ENCODE measurements around the gene PRRG3. TPM values are rescaled to one million over a fixed set of nuclear protein-coding genes. Genes with fewer than 3 reads are reported as not detected.

Gene PRRG3
- total RNA-seq, 1 donor from 2014 or later: 1.9 TPM

GRCh38 chrX:151699746-151700145 is 4.5 kb downstream of the PRRG3 start:
- Histone ChIP-seq H3K4me2 (no peak overlapping the region), H3K9ac (no peak overlapping the region), H3K36me3 (no peaks in the 10 kb centered on the region), H2AFZ (replicated peaks) (no peak overlapping the region), H3K27ac (no peak overlapping the region), H4K20me1 (ENCODE audit: low read depth) (no peaks in the 10 kb centered on the region), H3K4me3 (no peak overlapping the region), H3F3A (ENCODE audit: low read depth) (no peaks in the 10 kb centered on the region), H3K4me1 (no peaks in the 10 kb centered on the region), H3K9me3 (ENCODE audit: low read depth) (no peaks in the 10 kb centered on the region), H3K79me2 (ENCODE audit: low read depth) (no peaks in the 10 kb centered on the region), H3K27me3 (peaks cover 18% of the 10 kb centered on the region)
- TF ChIP-seq CTCF (IDR thresholded peaks at IDR 0.05) (no peak), EZH2 (IDR thresholded peaks at IDR 0.05) (no peak), EZH2phosphoT487 (IDR thresholded peaks at IDR 0.05) (no peak)
- DNase-seq (ENCODE audit: low spot score): no peak
- Mint-ChIP-seq H3K9me3 (peaks cover 16% of the 10 kb centered on the region), H3K4me1 (peaks cover 9% of the 10 kb centered on the region), H3K27me3 (ENCODE audit: insufficient read depth, low read depth) (peaks cover 10% of the 10 kb centered on the region), H3K36me3 (no peaks in the 10 kb centered on the region), H3K4me3 (no peak overlapping the region), H3K27ac (no peak overlapping the region)

GRCh38 chrX:151700581-151700980 is 5.3 kb downstream of the PRRG3 start:
- Histone ChIP-seq H3F3A (ENCODE audit: low read depth) (no peaks in the 10 kb centered on the region), H3K4me1 (no peaks in the 10 kb centered on the region), H4K20me1 (ENCODE audit: low read depth) (no peaks in the 10 kb centered on the region), H3K9ac (no peak overlapping the region), H2AFZ (replicated peaks) (no peak overlapping the region), H3K36me3 (no peaks in the 10 kb centered on the region), H3K4me3 (no peak overlapping the region), H3K27ac (no peak overlapping the region), H3K27me3 (peaks cover 11% of the 10 kb centered on the region), H3K9me3 (ENCODE audit: low read depth) (no peaks in the 10 kb centered on the region), H3K79me2 (ENCODE audit: low read depth) (no peaks in the 10 kb centered on the region), H3K4me2 (no peak overlapping the region)
- no peaks in the 10 kb centered on the region for H3K36me3 Mint-ChIP-seq
- H3K27ac Mint-ChIP-seq: no peak overlapping the region
- TF ChIP-seq CTCF (IDR thresholded peaks at IDR 0.05): no peak
- no peak for TF ChIP-seq EZH2 (IDR thresholded peaks at IDR 0.05)
- no peak for TF ChIP-seq EZH2phosphoT487 (IDR thresholded peaks at IDR 0.05)
- peaks cover 8% of the 10 kb centered on the region for H3K27me3 Mint-ChIP-seq (ENCODE audit: insufficient read depth, low read depth)
- H3K4me3 Mint-ChIP-seq: no peak overlapping the region
- H3K9me3 Mint-ChIP-seq: peaks cover 19% of the 10 kb centered on the region
- DNase-seq (ENCODE audit: low spot score): no peak
- H3K4me1 Mint-ChIP-seq: peaks cover 7% of the 10 kb centered on the region

GRCh38 chrX:151701071-151701470 is 5.8 kb downstream of the PRRG3 start:
- Histone ChIP-seq H2AFZ (replicated peaks) (no peak overlapping the region), H3K4me3 (no peak overlapping the region), H3K79me2 (ENCODE audit: low read depth) (no peaks in the 10 kb centered on the region), H3K4me2 (no peak overlapping the region), H3K9me3 (ENCODE audit: low read depth) (no peaks in the 10 kb centered on the region), H3K4me1 (no peaks in the 10 kb centered on the region), H3K36me3 (no peaks in the 10 kb centered on the region), H3K9ac (no peak overlapping the region), H3K27ac (no peak overlapping the region), H3K27me3 (peaks cover 6% of the 10 kb centered on the region), H3F3A (ENCODE audit: low read depth) (no peaks in the 10 kb centered on the region), H4K20me1 (ENCODE audit: low read depth) (no peaks in the 10 kb centered on the region)
- H3K4me1 Mint-ChIP-seq: peaks cover 3% of the 10 kb centered on the region
- no peak overlapping the region for H3K27ac Mint-ChIP-seq
- no peak for TF ChIP-seq EZH2phosphoT487 (IDR thresholded peaks at IDR 0.05)
- no peak for TF ChIP-seq EZH2 (IDR thresholded peaks at IDR 0.05)
- TF ChIP-seq CTCF (IDR thresholded peaks at IDR 0.05): no peak
- peaks cover 15% of the 10 kb centered on the region for H3K9me3 Mint-ChIP-seq
- H3K4me3 Mint-ChIP-seq: no peak overlapping the region
- peaks cover 6% of the 10 kb centered on the region for H3K27me3 Mint-ChIP-seq (ENCODE audit: insufficient read depth, low read depth)
- DNase-seq (ENCODE audit: low spot score): no peak
- H3K36me3 Mint-ChIP-seq: no peaks in the 10 kb centered on the region
